Right forelimb (tissue), 1 donor: ENCODE results near the gene C6orf89.

Experiments used
- DNase-seq: peaks from one replicate; pipeline ENCODE4 v3.0.0-alpha.2; 2018

The C6orf89 gene

DNA sequence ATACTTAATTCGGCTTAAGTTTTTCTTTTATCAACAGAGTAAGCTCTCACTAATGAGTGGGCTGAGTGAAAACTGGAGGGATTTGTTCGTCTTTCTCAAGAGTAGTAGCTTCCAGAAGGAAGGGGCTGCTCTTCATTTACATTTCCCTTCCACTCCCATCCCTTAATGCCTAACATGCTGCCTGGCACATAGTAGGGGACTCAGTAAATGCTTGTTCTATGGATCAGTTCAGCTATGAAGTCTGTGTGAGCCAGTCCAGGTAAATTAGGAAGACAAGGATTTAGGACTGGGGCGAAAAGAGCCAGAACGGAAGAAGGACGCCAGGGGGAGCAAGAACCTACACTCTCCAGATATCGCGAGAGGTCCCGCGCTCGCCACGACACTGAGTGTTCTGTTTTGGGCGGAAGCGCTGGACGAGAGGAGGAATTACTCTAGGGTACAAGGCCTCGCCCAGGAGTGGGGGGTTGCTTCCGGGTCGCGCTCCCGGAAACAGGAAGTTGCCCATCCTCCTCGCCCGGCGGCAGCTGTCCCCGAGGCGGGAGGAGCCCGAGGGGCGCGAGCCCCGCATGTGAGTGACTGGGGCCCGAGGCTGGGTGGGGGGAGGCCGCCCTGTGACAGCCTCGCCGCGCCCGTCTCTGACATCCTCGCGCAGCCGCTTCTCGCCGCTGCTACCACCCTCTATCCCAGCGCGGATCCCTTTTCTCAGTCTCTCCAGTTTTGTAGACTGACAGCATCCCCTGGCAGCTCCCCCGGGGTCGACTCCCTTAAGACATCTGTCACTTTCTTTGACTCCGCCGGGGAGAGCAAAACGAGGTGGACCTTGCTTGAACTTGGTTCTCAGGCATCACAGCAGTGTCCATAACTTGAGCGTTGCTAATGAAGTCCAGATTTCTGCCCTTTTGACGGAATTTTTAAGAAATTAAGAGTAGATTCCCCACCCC, at the start of gene C6orf89:
C6orf89 (plus strand) TSS at position 492 of the 941 bp plus-strand sequence. CDS start 13,493 bp downstream, outside the sequence.
- DNase-seq: peak; percentile 97

DNA sequence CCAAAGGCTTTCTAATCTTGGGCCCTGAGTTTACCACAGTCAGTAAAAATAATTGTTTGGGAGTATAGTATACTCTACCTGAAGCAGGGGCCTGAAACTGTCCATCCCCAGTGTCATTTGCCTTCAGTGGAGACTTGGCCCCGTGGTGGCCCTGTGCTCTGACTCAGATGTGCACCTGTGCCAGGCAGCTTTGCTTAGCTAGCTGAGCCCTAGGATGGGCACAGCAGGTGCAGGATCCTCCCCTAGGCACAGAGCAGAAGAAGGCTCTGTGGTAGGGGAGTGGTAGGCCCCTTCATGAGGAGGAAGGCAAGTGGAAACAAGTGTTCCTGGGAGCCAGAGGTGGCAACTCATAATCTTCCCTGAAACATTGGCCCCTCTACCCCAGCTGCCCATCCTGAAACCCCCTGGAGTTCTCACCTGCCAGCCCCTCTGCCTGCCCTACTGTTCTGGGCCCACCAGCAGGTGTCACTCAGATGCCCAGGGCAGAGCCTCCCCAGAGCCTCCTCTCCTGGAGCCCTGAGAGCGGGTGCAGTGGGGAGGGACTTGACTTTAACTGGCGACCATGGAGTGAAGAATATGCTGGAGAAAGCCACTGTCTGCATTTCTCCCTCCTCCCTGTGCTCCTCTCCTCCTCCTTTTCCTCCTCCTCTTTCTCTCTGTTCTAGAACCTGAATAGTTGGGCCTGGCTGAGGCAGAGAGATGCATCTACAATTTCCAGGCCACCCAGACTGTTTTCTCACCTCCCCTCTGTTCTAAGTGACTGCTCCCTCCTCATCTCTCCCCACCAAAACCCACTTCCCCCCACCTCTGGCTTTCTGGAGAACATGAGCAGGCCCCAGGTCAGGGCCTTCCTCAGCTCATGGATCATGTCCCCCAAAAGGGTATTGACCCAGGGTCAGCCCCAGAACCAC, 49.4 kb upstream of the C6orf89 start:
- DNase-seq: no peak

GRCh38 chr6:36837022-36837339, 48.8 kb upstream of the C6orf89 start:
- no peak for DNase-seq

DNA sequence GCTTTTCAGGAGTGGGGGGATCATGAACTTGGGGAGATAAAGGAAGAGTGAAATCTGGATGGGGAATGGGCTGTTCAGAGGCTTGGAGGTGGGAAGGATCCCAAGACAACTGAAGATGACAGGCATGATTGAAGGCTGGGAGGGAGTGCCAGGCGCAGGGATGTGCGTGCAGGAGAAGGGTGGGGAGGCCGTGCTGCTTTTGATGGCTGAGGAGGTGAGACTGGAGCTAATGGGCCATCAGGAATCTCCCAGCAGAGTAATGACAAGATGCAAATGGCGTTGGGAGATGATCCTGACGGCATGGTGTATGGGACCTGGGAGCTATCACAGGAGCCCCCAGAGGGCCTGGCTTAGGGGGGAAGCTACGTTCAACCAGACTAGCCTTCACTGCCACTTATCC, 48.1 kb upstream of the C6orf89 start:
- DNase-seq: no peak

DNA sequence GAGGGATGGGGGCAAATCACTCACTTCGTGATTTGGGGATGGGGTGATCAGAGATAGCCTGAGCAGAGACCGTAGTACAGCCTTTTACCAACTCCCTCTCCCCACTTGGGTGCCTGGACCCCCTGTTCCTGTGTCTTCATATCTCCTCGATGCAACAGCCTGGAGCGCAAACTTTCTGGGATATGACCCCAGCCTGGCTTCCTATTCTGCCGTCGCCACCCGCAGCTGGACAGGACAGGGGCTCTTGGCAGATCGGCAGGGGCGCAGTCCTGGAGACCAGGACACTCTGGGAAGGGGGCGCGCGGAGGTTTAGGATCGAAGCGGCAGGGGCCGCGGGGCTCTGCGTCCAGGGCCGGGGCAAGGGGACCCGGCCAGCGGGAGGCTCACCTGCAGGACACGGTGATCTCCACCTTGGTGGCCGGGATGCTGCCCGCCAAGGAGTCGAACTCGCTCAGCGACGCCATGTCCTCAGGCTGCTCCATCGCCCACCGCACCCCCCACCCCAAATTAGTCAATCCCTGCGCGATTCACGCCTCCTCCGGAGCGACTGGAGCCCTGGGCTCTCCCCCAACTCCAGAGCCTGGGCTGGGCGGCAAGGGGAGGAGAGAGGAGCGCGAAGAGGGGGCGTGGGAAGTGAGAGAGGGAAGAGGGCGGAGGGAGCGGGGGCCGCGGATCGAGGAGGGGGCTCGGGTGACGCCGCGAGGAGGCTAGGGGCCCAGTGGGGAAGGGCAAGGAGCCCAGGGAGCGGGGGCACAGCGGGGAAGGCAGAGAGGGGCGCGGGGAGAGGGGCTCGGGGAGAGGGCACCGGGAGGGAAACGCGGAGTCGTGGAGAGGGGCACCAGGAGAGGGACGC, 46.6 kb upstream of the C6orf89 start, which contains the start of gene CPNE5:
CPNE5 (minus strand) TSS at position 549 of the 853 bp plus-strand sequence; CDS start at position 482, 67 bp downstream.
- DNase-seq: peak; percentile 68

DNA sequence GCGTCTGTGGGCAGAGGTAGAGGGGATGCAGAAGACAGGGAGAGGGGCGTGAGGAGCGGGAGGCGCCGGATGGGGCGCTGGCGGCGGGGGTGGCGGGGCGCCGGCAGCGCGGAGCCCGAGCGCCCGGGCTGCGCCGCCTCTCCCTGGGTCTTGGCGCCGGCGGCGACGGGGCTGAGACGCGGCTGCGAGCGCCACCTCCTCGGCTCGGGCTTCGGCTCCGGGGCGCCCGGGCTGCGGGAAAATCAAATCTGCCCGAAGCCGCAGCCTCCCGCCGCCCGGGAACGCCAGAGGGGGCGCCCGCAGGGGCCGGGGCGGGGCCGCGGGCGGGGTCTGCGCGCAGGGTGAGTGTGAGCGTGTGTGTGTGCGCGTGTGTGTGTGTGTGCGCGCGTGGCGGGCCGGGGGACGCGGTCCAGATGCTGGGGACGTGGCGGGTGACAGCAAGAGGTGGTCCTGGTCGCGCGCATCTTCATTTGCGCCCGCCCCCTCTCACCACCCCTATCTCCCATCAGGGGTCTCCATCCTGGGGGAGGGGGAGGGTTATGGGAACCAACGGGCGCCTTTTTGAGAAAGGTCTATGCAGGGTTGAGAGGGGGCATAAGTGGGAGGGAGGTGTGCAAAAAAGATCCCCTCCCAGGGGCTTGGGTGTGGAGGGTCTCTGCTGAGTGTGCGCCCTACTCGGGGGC, 45.9 kb upstream of the C6orf89 start:
- DNase-seq: peak; percentile 78

DNA sequence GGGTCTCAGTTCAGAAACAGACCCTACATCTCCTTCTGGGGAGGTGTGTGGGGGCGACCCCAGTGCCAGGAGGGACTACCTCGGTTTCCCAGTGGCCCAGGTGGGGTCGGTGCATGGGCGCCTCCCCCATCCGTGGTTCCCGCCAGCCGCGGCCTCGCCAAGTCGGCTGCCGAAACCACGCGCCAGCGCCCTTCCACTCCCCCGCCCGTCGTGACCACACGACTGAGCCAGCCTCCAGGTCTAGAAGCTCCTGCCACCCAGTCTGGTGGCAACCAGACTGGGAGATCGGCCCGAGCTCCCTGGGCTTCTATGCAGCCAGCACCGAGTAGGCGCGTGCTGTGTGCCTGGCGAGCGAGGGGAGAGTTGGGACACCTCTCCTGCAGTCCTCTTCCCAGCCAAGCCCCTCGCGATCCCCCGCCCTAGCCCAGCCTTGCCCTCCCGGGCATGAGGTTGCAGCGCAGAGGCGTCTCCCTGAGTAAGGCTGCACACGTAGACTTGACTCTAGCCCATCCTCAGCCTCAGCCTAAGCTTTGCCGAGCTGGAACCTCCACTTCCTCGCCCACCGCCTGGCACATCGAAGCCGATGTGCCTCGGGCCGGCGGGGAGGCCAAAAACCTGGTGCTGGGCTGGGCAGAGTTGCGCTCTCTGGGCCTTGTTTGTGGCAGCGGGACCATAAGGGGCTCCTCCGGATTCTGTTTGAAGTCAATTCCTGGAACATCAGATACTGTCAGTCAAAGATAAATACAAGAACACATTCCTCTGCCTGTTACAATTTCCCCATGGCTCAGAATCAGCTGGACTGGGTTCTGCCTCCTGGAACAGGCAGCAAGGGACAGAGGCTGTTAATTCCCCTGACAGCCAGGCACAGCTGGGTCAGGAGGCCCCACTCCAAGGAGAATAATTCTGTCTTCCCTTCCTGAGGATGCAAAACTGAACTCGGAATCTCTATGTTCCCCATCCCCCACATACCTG, 45.0 kb upstream of the C6orf89 start:
- DNase-seq: no peak

DNA sequence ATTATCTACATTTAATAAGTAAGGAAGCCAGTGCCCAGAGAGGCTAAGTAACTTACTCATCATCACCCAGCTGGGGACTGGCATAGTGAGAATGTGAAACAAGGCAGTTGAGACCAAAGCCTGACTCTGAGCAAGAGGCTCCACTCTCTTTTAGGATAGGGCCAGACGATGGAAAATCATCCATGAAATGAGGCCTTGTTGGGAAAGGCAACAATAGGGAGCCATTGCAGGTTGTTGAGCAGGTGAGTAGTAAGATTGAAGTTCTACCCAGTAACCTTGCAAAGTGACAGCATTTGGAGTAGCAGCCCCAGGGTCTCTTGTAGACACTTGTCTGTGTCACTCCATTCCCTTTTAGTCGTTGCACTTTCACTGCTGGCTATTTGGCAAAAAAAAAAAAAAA, 44.0 kb upstream of the C6orf89 start:
- DNase-seq: no peak

DNA sequence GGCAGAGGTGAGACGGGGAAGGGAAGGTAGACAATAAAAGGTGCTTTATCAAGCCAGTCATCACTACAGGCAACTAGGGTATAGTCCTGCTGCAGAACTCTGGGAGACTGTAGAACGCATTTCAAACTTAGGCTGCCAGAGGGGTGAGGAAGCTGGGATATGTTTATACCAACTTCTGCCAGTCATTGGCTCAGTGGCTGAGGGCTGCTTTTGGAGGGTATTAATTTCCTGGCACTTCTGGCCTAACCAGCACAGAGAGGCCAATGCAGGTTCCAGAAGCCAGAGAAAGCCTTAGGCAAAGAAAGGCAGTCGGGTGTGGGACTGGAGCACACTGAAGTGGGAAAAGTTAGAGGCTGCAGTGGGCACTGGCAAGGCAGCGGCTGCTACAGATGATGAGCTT, 42.6 kb upstream of the C6orf89 start:
- no peak for DNase-seq

DNA sequence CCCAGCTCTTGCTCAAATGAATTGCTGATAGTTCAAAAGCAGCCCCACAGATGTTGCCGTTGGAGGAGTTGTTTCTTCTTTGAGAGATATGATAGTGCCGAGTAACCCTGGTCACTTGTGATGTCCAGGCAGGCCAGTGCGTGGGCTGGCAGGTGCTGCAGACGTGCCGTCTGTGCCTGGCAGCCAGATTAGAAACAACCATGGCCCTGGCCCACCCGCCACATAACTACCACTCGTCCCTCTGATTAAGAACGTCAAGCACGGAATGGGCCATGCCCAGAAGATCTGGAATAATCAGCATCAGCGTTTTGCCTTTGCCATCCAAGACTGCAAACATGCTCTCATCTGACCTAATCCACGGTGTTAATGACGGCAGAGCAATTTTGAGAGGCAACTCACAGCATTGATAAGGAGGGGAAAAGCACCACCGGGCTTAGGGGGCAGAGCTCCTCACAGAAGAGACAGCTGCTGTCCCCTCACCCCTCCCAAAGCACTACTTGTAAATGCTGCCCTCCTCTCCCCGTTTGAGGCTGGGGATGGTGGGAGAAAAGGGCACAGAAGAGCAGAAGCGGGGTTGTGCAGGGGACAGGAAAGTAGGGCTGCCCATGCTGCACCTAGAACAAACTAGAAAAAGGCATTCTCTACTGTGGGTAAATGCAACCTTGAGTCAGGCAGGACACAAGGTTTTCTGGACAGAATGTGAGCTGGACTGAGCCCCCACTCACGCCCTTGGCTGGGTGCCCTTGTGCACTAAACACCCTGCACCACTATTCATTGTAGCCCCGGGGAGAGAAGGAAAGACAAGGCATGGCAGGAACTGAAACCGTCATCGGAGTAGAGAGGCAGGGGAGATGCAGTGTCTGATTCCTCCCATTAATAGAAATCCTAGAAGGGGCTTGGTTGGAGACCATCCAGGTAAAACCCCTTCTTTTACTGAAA, 41.3 kb upstream of the C6orf89 start:
- DNase-seq: no peak

- no peak for DNase-seq
These were observed 40.5 kb upstream of the C6orf89 start for GRCh38 chr6:36845233-36845632.

GRCh38 chr6:36847152-36847551, 38.6 kb upstream of the C6orf89 start:
- DNase-seq: no peak

DNA sequence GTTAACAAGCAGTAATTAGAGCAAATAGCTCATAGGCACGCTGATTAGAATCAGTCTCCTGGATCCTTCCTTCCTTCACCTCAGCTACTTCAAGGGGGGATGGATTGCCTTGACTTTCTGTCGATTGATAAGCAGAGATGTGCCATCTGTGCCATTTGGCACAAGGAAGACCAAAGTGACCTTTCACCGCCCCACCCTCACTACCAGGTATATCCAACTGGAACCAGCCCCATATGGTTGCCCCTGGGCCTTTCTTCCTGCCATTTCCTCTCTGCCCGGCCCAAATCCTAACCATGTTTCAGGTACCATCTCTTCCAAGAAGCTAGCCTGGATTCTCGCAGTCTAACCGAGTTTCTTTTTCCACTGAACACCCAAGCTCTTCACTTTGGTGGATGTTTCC, 37.8 kb upstream of the C6orf89 start:
- DNase-seq: no peak

DNA sequence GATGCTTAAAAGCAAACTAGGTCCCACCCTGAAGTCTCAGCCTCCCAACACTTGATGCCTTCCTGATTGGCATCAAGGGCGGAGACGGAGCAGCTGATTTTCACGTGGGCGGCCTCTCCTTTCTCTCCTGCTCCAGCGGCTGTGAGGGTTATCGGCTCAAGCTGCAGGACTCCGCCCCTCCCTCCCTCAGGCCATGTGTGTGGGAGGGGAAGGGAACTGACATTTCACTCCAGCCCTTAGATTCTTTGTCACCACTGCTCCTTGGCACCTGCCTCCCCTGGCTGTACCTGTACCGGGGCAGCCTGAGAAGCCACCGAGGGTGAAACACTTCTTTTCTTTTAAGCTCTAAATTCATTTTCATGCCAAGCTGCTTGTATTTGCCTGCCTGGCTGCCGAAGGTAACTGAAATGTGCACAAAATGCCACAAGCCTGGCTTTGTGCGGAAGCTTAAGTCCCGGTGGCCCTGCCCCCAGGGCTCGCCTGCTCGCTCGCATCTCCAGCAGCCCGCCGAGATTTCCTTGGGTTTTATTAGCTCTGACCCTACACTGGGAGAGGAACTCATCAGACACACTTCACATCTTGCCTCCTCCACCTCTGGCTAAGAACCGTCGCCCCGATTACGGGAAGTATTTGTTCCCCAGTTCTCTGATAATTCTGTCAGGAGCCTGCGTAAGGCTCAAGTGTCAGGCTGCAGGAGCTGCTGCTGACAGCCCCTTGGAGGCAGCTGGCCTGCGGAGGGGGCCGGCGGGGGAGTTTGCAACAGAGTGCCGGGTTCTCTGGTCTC, 36.9 kb upstream of the C6orf89 start:
- no peak for DNase-seq

- no peak for DNase-seq
These were observed 35.7 kb upstream of the C6orf89 start for GRCh38 chr6:36850021-36850420.

DNA sequence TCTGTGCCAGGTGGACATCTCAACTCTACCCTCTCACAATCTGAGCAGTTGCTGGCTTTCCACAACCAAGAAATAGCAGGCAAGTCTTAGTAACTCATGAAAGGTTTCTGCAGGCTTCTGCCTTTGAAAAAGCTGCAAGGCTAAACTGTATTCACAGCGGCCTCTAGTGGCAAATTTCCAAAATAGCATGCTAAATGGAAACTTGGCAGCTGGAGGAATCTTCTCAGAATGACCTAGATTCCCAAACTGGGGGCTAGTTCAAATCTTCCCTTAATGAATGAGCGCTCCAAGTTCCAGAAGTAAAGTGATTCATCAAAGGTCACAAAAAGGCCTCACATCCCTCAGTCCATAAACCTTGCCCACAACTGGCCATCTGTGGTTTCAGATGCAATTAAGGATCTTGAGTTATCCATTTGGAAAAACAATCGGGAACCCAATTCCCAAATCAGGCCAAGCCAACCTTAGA, 34.6 kb upstream of the C6orf89 start:
- DNase-seq: no peak

DNA sequence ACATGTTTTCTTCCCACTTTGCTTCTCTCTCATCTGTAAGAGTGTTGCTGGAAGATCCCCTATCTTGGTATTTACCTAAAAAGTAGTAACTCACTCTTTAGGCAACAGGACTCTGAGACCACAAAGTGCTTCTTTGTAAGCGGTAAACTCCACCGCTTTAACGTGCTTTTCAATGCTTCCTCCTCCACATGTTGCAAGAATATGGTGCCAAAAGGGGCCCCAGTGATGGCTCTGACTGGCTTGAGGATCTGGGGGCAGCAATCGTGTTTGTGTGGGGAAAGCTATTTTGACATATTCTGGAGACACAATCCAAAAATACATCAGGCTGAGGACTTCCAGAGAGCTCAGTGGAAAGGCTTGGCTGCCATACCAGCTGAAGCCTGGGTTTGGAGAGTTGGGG, 34.1 kb upstream of the C6orf89 start:
- DNase-seq: no peak

- DNase-seq: no peak
These were observed 33.1 kb upstream of the C6orf89 start for GRCh38 chr6:36852481-36853147.
